Muscle layer of duodenum (tissue), 2 donors: ENCODE measurements around the gene CFAP69.

Source experiments
- H3K27ac ChIP-seq: one replicate; pipeline ENCODE4 v1.7.0; 2013; ENCODE audit warnings: mild to moderate bottlenecking, low read length
- H3K27me3 ChIP-seq: one replicate; pipeline ENCODE4 v1.7.0; 2013; ENCODE audit warnings: low read depth, mild to moderate bottlenecking, control low read depth, low read length
- H3K36me3 ChIP-seq, 2 donors: one replicate each; pipeline ENCODE4 v1.7.0; 2013; ENCODE audit warnings: low read length in 2 of 2, control low read depth in 1 of 2, mild to moderate bottlenecking in 1 of 2; ENCODE audit not compliant: insufficient read depth in 2 of 2, control insufficient read depth in 1 of 2
- H3K4me1 ChIP-seq, 2 donors: one replicate each; pipeline ENCODE4 v1.7.0; 2013; ENCODE audit warnings: low read length in 2 of 2, mild to moderate bottlenecking in 2 of 2, control low read depth in 1 of 2, moderate library complexity in 1 of 2; ENCODE audit not compliant: insufficient read depth in 2 of 2, control insufficient read depth in 1 of 2
- H3K4me3 ChIP-seq, 2 donors: one replicate each; pipeline ENCODE4 v1.7.0; 2013; ENCODE audit warnings: low read length in 2 of 2, low read depth in 1 of 2, mild to moderate bottlenecking in 1 of 2
- H3K9me3 ChIP-seq, 2 donors: one replicate each; pipeline ENCODE4 v1.7.0; 2013; ENCODE audit warnings: low read length in 2 of 2, control low read depth in 1 of 2, mild to moderate bottlenecking in 1 of 2; ENCODE audit not compliant: control insufficient read depth in 1 of 2
- donor health status: healthy.

The CFAP69 gene, protein sequence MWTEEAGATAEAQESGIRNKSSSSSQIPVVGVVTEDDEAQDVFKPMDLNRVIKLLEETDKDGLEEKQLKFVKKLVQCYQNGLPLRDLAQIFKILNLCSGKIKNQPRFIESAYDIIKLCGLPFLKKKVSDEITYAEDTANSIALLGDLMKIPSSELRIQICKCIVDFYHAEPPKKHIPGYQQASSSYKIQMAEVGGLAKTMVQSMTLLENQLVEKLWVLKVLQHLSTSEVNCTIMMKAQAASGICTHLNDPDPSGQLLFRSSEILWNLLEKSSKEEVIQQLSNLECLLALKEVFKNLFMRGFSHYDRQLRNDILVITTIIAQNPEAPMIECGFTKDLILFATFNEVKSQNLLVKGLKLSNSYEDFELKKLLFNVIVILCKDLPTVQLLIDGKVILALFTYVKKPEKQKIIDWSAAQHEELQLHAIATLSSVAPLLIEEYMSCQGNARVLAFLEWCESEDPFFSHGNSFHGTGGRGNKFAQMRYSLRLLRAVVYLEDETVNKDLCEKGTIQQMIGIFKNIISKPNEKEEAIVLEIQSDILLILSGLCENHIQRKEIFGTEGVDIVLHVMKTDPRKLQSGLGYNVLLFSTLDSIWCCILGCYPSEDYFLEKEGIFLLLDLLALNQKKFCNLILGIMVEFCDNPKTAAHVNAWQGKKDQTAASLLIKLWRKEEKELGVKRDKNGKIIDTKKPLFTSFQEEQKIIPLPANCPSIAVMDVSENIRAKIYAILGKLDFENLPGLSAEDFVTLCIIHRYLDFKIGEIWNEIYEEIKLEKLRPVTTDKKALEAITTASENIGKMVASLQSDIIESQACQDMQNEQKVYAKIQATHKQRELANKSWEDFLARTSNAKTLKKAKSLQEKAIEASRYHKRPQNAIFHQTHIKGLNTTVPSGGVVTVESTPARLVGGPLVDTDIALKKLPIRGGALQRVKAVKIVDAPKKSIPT

DNA sequence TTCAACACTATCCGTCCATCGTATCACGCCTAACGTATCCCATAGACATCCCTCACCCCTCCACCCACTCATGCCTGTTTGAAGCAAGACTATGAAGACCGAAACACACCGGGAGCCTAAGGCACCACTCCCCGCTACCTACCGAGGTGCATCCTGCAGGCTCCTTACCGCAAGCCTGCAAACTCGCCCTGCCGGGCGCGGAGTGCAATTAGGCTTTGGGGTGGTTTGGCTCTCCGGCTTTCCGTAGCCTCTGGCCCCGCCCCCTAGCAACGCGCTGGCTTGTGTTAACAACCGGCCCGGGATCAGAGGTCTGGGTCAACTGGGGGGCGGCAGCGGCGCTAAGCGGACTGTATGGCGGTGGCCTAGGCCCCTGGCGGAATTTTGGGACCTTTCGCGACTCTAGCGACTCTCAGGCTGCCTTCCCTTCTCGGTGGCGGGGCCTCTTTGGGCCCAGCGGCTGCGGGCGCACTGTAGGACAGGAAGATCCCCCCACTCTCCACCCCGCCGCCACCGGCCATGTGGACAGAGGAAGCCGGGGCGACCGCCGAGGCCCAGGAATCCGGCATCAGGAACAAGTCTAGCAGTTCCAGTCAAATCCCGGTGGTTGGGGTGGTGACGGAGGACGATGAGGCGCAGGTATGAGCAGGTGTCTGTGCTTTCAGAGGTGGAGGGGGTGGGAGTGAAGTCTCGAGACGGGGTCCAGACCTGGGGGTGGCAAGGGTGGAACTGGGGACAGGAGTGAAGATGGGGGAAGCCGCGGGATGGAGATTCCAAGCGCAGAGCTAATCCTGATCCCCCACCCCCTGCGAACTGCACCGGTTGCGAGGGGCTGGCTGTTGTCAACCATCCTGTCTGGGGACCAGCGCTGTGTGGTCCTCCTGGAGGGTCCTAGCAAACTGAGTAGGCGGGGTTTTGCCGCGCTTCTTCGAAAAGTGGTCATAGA, at the start of gene CFAP69:
CFAP69 (plus strand) TSS at position 266 of the 943 bp plus-strand sequence; CDS start at position 517, 251 bp downstream.
- peaks cover 6 to 17% of the 10 kb centered on the region in 2 donors for H3K4me1 ChIP-seq
- H3K27ac ChIP-seq = peak within 1 kb of the TSS; percentile 58

GRCh38 chr7:90201500-90202195, 43.3 kb upstream of the CFAP69 start:
- Histone ChIP-seq H3K27me3 (no peaks in the 10 kb centered on the region), H3K9me3 (no peaks in the 10 kb centered on the region), H3K4me1 (no peaks in the 10 kb centered on the region), H3K36me3 (no peaks in the 10 kb centered on the region), H3K4me3 (no peak overlapping the region), H3K27ac (no peak overlapping the region)

More for the DNA sequence above, at the start of gene CFAP69:
- Histone ChIP-seq H3K9me3 (no peaks in the 10 kb centered on the region), H3K4me3 (peak within 1 kb of the TSS; percentile 88 to 91), H3K36me3 (no peaks in the 10 kb centered on the region), H3K27me3 (no peaks in the 10 kb centered on the region)

DNA sequence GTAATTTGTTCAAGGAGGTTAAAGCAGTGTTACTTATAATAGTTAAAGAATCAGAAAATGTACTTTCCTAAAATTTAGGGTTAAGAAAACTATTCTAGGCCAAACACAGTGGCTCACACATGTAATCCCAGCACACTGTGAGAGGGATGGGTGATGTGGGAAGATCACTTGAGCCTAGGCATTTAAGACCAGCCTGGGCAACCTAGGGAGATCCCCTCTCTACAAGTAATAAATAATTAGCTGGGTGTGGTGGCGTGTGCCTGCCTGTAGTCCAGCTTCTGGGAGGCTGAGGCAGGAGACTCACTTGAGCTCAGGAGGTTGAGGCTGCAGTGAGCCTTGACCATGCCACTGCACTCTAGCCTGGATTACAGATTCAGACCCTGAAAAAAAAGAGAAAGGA, 37.0 kb upstream of the CFAP69 start:
- Histone ChIP-seq H3K27me3 (no peaks in the 10 kb centered on the region), H3K36me3 (no peaks in the 10 kb centered on the region), H3K4me1 (peaks cover 0 to 4% of the 10 kb centered on the region in 2 donors), H3K27ac (no peak overlapping the region), H3K9me3 (no peaks in the 10 kb centered on the region), H3K4me3 (no peak overlapping the region)

DNA sequence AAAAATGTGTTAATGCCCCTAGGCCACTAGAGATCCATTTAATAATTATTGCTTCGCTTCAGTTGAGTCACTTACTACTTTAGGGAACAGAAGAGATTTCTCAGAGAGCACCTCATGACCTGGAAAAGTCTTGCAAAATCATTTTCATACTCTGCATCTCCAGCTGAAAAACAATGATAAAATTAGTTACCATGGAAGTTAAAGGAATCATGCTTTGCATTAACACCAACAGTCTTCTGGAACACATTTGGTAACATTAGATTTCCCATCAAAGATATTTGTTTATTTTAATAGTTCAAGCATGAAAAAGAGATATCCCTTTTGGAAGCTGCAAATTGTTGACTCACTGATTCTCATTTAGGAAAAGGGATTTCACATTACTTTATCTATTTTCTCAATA, 35.2 kb upstream of the CFAP69 start:
- Histone ChIP-seq H3K36me3 (no peaks in the 10 kb centered on the region), H3K27me3 (no peaks in the 10 kb centered on the region), H3K4me1 (peaks cover 0 to 4% of the 10 kb centered on the region in 2 donors), H3K4me3 (no peak overlapping the region), H3K9me3 (no peaks in the 10 kb centered on the region), H3K27ac (peak overlapping the region; percentile 99)

DNA sequence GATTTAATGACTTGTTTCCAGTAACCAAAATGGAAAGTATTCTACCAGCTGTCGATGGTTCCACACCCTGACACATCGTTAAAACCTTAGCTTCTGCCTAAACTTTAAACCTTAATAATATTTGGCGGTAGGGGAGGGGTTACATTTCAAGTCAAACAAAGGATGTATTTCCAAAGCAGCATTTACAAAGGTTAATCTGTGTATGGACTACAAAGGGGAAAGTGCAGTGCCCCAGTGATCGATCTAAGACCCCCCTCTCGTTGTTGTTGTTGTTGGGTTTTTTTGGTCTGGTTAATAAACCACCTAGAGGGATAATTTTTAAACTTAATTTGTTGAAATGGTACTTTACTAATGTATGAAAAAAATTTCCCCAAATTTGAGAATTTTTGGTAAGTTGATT, 34.5 kb upstream of the CFAP69 start:
- no peaks in the 10 kb centered on the region for H3K9me3 ChIP-seq
- H3K36me3 ChIP-seq = no peaks in the 10 kb centered on the region
- peak overlapping the region; percentile 99 for H3K27ac ChIP-seq
- H3K27me3 ChIP-seq = no peaks in the 10 kb centered on the region
- H3K4me3 ChIP-seq = peak overlapping the region; percentile 78 to 91
- H3K4me1 ChIP-seq = peaks cover 0 to 4% of the 10 kb centered on the region in 2 donors

DNA sequence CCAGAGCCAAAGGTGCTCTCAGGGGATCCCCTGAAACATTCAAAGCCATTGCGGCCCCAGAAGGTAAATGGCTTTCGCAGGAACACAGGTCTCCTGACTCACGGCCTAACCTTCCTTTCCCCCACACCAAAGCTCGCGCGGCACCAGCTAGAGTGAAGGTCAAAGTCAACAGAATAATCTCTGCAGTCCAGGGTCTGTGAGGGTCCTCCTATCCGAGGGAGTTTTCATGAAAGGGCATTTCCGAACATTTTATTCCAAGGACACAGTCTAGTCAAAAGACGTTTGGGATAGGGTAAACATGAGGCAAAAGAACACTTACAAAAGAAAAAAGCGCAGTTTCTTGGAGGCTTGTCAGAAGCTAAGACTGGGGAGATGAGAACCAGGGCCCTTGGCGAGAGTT, 34.0 kb upstream of the CFAP69 start:
- Histone ChIP-seq H3K4me1 (peaks cover 0 to 4% of the 10 kb centered on the region in 2 donors), H3K9me3 (no peaks in the 10 kb centered on the region), H3K27me3 (no peaks in the 10 kb centered on the region), H3K27ac (peak overlapping the region; percentile 99), H3K36me3 (no peaks in the 10 kb centered on the region), H3K4me3 (peak overlapping the region; percentile 78 to 91)

DNA sequence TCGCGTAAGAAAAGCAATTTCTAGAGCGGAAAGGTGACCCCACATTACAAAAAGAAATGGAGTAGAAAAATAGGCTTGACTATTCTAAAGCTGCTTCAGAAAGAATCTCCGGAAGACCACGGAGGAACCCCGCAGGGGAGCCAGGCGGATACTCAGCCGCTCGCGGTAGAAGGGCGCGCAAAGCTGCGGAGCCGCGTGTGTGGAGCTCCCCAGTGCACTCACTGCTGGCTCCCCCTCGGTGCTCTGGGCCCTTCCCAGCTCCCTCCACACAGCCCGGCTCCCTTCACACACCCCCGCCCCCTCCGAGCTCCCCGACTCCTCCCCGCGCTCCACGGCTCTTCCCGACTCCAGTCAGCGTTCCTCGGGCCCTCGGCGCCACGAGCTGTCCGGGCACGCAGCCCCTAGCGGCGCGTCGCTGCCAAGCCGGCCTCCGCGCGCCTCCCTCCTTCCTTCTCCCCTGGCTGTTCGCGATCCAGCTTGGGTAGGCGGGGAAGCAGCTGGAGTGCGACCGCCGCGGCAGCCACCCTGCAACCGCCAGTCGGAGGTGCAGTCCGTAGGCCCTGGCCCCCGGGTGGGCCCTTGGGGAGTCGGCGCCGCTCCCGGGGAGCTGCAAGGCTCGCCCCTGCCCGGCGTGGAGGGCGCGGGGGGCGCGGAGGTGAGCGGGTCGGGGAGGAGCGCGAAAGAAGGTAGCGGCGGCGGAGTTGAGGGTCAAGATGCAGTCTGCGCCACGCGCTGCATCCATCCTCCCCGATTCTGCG, 33.4 kb upstream of the CFAP69 start, which contains the start of gene STEAP2:
STEAP2 (plus strand) TSS at position 350 of the 758 bp plus-strand sequence. CDS start 13,343 bp downstream, outside the sequence.
- no peaks in the 10 kb centered on the region for H3K27me3 ChIP-seq
- peaks cover 0 to 4% of the 10 kb centered on the region in 2 donors for H3K4me1 ChIP-seq
- peak within 1 kb of the TSS; percentile 99 for H3K27ac ChIP-seq
- no peaks in the 10 kb centered on the region for H3K36me3 ChIP-seq
- H3K9me3 ChIP-seq = no peaks in the 10 kb centered on the region
- peak within 1 kb of the TSS; percentile 78 to 91 for H3K4me3 ChIP-seq

- no peaks in the 10 kb centered on the region for H3K9me3 ChIP-seq
- no peaks in the 10 kb centered on the region for H3K36me3 ChIP-seq
- peak overlapping the region; percentile 99 for H3K27ac ChIP-seq
- H3K4me3 ChIP-seq = peak overlapping the region; percentile 78 to 91
- no peaks in the 10 kb centered on the region for H3K27me3 ChIP-seq
- H3K4me1 ChIP-seq = peaks cover 0 to 4% of the 10 kb centered on the region in 2 donors
Measured at GRCh38 chr7:90212149-90212495, 32.9 kb upstream of the CFAP69 start.

DNA sequence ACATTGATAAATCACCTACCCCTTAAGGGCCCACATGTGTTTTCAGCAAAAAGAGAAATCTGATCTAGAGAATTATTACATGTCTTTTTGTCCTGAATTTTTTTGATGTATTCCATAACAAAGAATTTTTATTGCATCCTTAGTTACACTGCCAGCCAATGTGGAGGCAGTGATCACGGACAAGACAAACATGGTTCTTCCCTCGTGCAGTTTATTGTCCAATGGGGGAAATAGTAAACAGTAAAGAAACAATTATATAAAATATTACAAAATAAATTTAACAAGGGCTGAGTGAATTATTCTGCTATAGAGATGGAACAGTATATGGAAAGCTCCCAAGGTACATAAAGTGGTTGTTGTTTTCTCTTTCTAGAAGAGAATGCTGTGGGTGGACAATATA, 31.5 kb upstream of the CFAP69 start:
- Histone ChIP-seq H3K27me3 (no peaks in the 10 kb centered on the region), H3K4me1 (peaks cover 0 to 4% of the 10 kb centered on the region in 2 donors), H3K36me3 (no peaks in the 10 kb centered on the region), H3K9me3 (no peaks in the 10 kb centered on the region), H3K27ac (peak overlapping the region; percentile 89), H3K4me3 (peak overlapping the region; percentile 30 to 66)
